Smooth muscle cell (in vitro differentiated cells): ENCODE results near the gene TRPM5. TPM values are rescaled to one million over a fixed set of nuclear protein-coding genes. Genes with fewer than 3 reads are reported as not detected.

Experiments used
- DNase-seq: peaks from one replicate; lab custom pipeline; 2025; ENCODE audit not compliant: unreplicated experiment; lab: John Stamatoyannopoulos, UW
- H2AFZ ChIP-seq: fragments of 200-600 bp; sonication (generic); 2 replicates; pipeline ENCODE4 v1.6.0; 2016; ENCODE audit warnings: antibody characterized with exemption, low read depth, mild to moderate bottlenecking
- H3F3A ChIP-seq: fragments of 200-600 bp; sonication (generic); 2 replicates; pipeline ENCODE4 v1.6.0; 2017; ENCODE audit warnings: antibody characterized with exemption, low read depth
- H3K27ac ChIP-seq: fragments of 200-600 bp; sonication (generic); 2 replicates; pipeline ENCODE4 v1.5.1; 2016; ENCODE audit warnings: low read depth, mild to moderate bottlenecking
- H3K27me3 ChIP-seq: fragments of 200-600 bp; sonication (generic); 2 replicates; pipeline ENCODE4 v1.6.1; 2016; ENCODE audit warnings: low read depth, mild to moderate bottlenecking
- H3K36me3 ChIP-seq: fragments of 200-600 bp; sonication (generic); 2 replicates; pipeline ENCODE4 v1.5.1; 2016; ENCODE audit warnings: low read depth
- H3K4me1 ChIP-seq: fragments of 200-600 bp; sonication (generic); 2 replicates; pipeline ENCODE4 v1.5.1; 2016; ENCODE audit warnings: low read depth
- H3K4me2 ChIP-seq: fragments of 200-600 bp; sonication (generic); 2 replicates; pipeline ENCODE4 v1.6.0; 2016; ENCODE audit warnings: mild to moderate bottlenecking
- H3K4me3 ChIP-seq: fragments of 200-600 bp; sonication (generic); 2 replicates; pipeline ENCODE4 v1.5.1; 2016; ENCODE audit warnings: mild to moderate bottlenecking
- H3K79me2 ChIP-seq: fragments of 200-600 bp; sonication (generic); 2 replicates; pipeline ENCODE4 v1.6.0; 2016; ENCODE audit warnings: low read depth, mild to moderate bottlenecking
- H3K9ac ChIP-seq: fragments of 200-600 bp; sonication (generic); 2 replicates; pipeline ENCODE4 v1.6.0; 2016; ENCODE audit warnings: low read depth
- H3K9me3 ChIP-seq: fragments of 200-600 bp; sonication (generic); replicated peaks from 2 replicates; pipeline ENCODE4 v1.5.1; 2016; ENCODE audit warnings: low read depth
- H4K20me1 ChIP-seq: fragments of 200-600 bp; sonication (generic); 2 replicates; pipeline ENCODE4 v1.6.0; 2016; ENCODE audit warnings: low read depth
- CTCF ChIP-seq: fragments of 200-600 bp; sonication (generic); IDR thresholded peaks from 2 replicates; pipeline ENCODE4 v1.5.1; 2017; ENCODE audit warnings: borderline replicate concordance, mild to moderate bottlenecking, antibody characterized with exemption; ENCODE audit not compliant: insufficient read depth, poor library complexity, severe bottlenecking
- WGBS: methylation state at CpG from one replicate; pipeline ENCODE4 v1.1.7; 2016; ENCODE audit warnings: low lambda C conversion rate; 5-methylcytosine and 5-hydroxymethylcytosine counted together
- polyA plus RNA-seq: library from polyadenylated mRNA; unstranded; fragments of >200 nt; fragmentation: Nextera tagmentation; extraction: Ambion mirVana; gene quantifications from 2 replicates; pipeline ENCODE4 v1.2.1, GENCODE V29; 2016
- total RNA-seq: library from RNA; depleted of rRNA; stranded (reverse); fragments of >200 nt; gene quantifications from 2 replicates; pipeline ENCODE4 v1.2.3, GENCODE V29; 2014

Gene TRPM5
- total and polyA plus RNA-seq, 2 experiments from 2014 or later = not detected

DNA sequence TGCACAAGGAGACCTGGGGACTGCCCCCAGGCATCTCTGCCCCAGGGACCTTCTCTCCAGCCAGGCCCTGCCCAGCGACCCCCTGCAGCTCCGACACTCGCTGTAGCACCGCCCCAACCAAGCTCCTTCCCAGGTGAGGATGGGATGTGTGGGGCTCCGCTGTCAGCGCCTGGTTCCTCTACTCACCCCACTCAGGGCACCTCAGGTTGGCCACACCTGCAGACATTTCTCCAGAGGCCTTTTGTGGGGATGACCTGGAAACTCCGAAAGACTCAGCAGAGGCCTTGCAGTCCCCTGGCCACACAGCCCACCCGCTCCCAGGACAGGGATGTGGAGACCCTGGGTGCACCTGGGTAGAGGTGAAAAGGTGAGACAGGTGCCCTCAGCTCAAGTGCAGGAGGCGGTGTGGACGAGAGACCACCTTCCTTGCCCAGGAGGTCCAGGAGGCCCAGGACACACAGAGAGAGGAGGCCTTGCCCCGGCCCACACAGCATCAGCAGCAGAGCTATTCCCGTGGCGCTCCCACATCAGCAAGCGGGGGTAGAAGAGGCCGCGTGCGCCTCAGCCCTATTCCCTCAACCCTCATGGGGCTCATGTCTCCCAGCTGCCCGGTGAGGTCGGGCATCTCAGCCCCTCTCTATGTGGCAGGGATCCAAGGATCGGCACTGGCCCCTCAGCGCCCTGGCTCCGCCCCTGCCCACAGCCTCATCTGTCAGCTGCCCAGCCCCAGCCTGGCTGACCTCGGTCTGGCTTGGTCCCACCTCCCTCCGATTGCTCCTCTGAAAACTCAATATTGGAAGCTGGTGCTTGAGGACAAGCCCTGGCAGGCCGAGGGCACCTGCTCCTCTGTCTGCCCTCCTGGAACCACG lies 20.9 kb downstream of the TRPM5 start:
- H3K79me2 ChIP-seq = no peaks in the 10 kb centered on the region
- H3K9ac ChIP-seq = no peak overlapping the region
- no peak for DNase-seq
- WGBS = 93% methylated on average over 26 of the region's 26 CpGs
- no peak overlapping the region for H3K4me3 ChIP-seq
- no peaks in the 10 kb centered on the region for H3K4me1 ChIP-seq
- H3K27ac ChIP-seq = no peak overlapping the region
- no peak overlapping the region for H2AFZ ChIP-seq
- no peaks in the 10 kb centered on the region for H4K20me1 ChIP-seq
- H3K9me3 ChIP-seq = no peaks in the 10 kb centered on the region
- no peak overlapping the region for H3K4me2 ChIP-seq
- no peaks in the 10 kb centered on the region for H3K27me3 ChIP-seq
- H3F3A ChIP-seq = no peaks in the 10 kb centered on the region
- no peaks in the 10 kb centered on the region for H3K36me3 ChIP-seq
- TF ChIP-seq CTCF = no peak

GRCh38 chr11:2422461-2423156 lies 21.7 kb downstream of the TRPM5 start:
- TF ChIP-seq CTCF = no peak
- WGBS = 89% methylated on average over 14 of the region's 14 CpGs
- no peak overlapping the region for H3K4me3 ChIP-seq
- H4K20me1 ChIP-seq = no peaks in the 10 kb centered on the region
- H3K4me1 ChIP-seq = no peaks in the 10 kb centered on the region
- no peaks in the 10 kb centered on the region for H3K79me2 ChIP-seq
- H3K27ac ChIP-seq = no peak overlapping the region
- H3K4me2 ChIP-seq = no peak overlapping the region
- no peaks in the 10 kb centered on the region for H3K9me3 ChIP-seq
- no peak for DNase-seq
- H3K36me3 ChIP-seq = no peaks in the 10 kb centered on the region
- H3K9ac ChIP-seq = no peak overlapping the region
- H3F3A ChIP-seq = no peaks in the 10 kb centered on the region
- H3K27me3 ChIP-seq = no peaks in the 10 kb centered on the region
- no peak overlapping the region for H2AFZ ChIP-seq

GRCh38 chr11:2421996-2422395 lies 22.3 kb downstream of the TRPM5 start:
- no peak for DNase-seq
- H3K4me3 ChIP-seq = no peak overlapping the region
- H3K27ac ChIP-seq = no peak overlapping the region
- H3K4me2 ChIP-seq = no peak overlapping the region
- no peak overlapping the region for H3K9ac ChIP-seq
- no peaks in the 10 kb centered on the region for H3K4me1 ChIP-seq
- 95% methylated on average over 14 of the region's 17 CpGs for WGBS
- no peaks in the 10 kb centered on the region for H3K79me2 ChIP-seq
- H3F3A ChIP-seq = no peaks in the 10 kb centered on the region
- H4K20me1 ChIP-seq = no peaks in the 10 kb centered on the region
- no peak overlapping the region for H2AFZ ChIP-seq
- H3K9me3 ChIP-seq = no peaks in the 10 kb centered on the region
- H3K27me3 ChIP-seq = no peaks in the 10 kb centered on the region
- TF ChIP-seq CTCF = no peak
- H3K36me3 ChIP-seq = no peaks in the 10 kb centered on the region
